Iris pigment epithelial cell (primary cell): Measurements from ENCODE around the gene SIRT2.

Experiments
- DNase-seq: peaks from one replicate; pipeline ENCODE4 v3.0.0-alpha.2; 2011; ENCODE audit warnings: low read depth

Gene SIRT2

DNA sequence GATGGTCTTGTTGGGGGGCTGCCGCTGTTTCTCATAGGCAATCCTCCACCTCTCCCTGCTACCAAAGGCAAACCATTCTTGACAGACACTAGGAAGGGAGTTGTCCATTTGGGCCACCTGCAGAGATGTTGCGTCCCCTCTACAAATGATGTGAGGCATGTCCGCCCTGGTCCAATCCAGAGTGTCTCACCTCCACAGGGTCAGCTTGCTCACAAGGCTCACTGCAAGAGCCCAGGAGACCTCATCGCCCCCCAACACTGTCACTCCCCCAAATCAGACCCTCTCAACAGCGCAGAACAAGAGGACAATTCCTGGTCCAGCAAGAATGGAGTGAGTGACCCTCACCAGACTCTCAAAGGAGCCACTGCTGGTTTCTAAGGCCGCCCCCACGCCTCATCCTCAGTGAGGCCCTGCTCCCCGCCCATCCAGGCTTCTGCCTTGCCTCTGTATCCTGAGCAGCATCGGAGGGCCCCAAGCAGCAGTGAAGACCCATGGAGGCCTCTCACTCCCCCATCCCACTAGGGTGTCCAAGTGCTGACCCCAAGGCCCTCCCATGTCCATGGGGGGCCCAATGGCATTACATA, 56.2 kb downstream of the SIRT2 start:
- no peak for DNase-seq

DNA sequence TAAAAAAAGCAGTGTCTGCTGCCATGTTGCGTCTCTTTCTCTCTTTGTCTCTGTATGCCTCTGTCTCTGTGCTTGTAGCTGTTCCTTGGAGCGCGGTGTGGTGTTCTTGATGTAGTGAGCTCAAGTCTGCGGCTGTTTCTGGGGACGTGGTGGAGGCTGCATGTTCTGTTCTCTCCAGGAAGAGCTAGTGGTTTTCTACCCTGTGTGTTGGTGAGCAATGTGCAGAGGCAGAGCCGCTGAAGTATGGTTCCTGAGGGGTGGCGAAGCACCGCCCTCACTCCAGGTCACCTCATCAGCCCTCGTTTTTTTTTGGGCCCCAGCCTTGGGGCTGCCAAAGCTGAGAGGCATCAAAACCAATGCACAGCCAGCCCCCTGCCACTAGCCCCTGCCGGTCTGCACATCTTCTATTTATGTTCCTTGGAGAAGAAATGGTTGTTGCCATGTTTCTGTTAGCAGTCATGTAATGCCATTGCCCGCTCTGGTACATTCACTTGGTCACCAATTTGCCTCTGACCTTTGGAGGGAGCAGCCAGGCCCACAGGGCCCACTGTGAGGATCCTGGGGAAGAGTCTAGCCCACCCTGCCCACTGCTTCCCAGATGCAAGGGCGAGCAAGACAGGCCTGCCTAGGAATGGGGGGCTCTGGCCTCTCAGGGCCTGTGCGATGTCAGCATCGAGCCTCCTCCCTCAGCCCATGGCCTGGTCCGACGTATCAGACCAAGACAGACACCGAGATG, 56.8 kb downstream of the SIRT2 start:
- no peak for DNase-seq

DNA sequence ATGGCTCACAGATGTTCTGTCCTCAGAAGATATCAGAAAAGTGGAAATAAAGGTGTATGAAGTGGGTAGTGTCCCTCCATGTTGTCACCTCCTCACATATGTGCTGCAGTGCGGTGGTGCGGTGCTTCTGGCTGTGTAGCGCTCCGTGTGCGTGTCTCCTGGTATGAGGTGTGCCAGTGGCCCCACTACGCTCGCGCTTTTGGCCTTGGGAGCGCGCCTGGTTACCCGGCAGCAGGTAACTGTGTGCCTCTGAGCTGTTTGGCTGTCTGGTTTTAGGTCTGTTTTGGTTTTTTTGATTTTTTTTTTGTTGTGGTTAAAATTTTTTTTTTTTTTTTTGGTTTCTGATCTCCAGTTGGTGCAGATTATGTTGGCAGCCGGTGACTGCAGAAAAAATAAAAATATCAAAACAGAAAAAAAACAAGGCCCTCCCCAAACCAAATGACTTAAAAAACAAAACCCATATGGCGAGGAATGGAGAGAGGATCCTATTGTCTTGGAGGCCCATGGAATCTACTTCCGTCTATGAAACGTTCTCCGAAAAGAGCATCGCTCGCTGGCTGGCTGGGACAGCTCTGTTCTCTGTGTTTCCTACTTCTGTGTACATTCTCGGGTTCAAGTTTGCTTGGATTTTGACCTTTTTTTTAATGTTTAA, 57.5 kb downstream of the SIRT2 start:
- no peak for DNase-seq

DNA sequence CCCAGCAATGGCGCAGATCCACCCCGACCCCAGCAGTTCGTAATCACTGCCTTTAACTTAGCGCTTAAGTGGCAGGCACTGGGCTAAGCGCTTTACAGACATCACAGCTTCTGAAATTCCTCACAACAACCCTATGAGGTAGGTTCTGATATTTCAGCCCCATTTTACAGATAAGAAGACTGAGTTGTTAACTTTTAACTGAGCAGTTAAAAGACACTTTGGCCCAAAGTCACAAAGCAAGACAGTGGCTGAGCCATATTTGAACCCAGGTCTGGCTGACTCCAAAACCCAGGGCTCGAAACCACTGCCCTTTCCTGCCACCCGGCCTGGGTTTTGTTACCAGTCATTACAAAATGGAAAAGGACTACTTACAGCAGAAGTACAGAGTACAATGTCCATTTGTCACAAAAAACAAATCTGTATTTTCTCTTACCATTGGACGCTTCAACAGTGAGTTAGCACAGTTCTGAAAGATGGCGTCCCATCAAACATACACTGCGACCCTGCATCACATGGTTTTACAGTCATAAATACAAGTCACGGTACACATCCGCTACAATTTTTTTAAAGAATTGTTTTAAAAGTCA, 58.1 kb downstream of the SIRT2 start:
- DNase-seq: no peak

DNA sequence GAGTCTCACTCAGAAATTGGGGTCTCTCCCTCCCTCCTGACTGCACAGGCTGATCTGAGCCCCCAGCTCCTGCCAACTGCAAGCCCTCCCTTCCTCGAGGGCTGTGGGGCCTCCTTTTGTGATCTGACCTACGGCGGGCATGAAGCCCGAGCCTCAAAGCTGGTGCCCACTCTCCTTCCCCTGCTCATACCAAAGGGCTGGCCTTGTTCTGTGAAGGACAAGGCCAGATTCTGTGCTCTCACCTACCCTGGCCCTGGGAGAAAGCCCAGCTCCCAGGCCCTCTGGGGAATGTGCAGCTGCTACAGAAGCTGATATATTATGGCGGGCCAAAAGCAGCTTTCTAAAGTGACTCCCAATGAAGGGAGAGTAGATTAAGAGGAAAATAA, 58.8 kb downstream of the SIRT2 start:
- DNase-seq: no peak

DNA sequence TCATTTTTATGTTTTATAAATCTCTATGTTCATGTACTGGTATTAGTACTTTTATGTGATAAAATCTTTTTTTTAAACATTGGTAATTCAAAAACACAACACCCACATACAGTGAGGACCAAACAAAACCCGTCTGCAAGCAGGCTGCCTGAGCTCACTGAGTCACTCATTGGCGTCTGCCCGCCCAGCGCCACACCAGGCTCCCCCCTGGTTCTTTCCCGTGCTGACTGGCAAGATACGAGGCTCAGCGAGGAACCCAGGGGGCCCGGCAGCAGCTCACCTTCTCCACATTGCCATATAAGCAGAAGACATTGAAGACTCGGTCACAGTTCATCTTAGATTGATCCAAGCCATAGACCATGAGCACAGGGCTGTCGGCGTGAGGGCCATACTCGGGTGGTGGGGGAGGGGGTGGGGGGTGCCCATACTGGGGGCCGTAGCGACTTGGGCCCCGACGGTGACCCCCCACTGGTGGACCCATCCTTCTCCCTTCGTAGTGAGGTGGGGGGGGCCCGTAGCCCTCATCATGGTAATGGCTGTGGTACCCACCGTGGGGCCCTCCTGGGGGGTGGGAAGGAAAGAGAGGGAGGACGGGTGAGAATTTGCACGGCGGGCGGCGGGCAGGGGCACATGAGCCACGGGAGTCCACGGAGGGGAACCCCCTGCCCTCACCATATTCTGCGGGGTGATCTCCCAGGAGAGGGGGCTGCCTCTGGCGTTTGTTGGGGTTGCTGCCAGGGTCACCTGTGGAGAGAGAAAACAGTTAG, 59.4 kb downstream of the SIRT2 start:
- no peak for DNase-seq

DNA sequence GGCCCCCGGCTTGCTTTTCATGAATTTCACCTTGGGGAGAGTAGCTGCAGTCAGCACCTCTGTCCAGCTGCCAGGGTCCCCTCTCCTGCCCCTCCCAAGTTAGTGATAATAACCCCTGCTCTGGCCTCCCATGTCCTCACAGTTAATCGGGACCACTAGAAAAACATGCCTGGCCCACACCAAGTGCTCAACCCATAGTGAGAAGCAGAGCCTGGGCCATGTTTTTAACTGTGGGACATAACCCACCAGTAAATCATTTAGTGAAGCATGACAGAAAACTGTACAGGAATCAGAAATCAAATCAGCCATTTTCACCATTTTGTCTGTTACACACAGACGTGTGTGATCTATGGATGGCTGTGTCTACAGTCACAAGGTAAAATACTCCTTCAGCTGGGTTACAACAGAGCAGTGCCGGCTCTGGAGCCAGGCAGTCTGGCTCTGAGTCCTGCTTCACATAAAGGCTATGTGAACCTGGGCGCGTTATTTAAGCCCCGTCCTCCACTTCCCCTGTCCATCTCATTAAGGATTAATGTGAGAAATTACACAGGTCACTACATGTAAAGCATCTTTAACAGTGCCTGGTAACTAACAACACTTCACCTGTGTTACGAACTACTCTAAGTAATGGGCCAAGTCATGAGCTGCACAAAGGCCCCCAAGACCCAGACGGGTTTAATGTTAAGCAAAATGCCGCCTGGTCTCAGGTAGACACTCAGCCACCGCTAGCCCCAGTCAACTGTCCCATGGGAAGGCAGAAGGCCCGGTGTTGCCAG, 60.2 kb downstream of the SIRT2 start:
- DNase-seq: no peak

DNA sequence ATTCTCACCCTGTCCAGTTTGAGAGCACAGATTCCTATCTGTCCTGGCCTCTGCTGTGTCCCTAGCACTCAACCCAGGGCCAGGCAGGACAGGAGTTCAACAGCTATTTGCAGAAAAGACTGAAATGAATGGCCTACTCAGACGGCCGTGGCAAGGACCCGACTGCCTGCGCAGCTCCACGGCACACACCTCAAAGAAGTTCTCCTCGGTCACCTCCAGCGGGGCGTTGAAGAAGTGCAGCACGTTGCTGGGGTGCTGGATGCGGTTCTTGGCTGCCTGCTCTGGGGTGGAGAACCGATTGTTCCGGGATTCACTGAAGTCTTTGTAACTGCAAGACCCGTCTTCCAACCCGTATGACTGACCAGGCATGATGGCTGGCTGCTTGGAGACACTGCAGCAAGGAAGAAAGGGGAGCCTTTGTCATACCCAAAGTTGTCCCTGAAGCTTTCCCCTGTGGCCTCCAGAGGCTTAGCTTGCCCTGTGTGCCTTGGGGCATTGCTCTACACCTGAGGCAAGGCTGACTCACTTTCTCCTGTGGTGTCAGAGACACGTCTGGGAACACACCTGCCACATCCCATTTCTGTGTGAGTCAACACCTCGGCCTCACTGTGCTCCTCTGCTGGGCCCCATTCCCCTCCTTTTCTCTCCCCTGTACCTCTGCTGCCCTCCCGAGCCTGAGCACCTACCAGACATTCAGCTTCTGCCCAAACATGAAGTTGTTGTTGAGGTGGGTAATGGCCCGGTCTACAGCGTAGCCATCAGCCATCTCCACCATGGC, 61.0 kb downstream of the SIRT2 start:
- DNase-seq: peak; percentile 25

DNA sequence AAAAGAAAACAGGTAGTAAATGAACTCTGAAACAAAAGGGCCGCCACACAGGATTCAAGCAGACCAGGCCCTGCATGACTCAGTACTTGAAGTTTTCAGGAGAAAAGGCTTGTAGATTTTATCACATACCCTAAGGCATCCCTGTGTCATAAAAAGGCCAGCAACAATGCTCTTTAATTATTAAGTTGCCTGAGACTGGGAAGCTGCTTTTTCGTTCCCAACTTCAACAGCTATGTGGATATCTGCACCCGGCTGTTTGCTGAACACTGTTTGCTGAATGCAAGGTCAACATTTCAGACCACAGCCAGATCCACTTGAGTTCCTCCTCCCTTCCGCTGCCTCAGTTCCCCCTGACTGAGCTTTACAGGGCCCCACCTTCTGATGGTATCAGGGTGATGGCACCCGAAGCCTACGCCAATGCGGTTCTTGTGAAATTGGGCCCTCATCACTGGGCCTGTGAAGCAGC, 61.7 kb downstream of the SIRT2 start:
- peak; percentile 27 for DNase-seq

DNA sequence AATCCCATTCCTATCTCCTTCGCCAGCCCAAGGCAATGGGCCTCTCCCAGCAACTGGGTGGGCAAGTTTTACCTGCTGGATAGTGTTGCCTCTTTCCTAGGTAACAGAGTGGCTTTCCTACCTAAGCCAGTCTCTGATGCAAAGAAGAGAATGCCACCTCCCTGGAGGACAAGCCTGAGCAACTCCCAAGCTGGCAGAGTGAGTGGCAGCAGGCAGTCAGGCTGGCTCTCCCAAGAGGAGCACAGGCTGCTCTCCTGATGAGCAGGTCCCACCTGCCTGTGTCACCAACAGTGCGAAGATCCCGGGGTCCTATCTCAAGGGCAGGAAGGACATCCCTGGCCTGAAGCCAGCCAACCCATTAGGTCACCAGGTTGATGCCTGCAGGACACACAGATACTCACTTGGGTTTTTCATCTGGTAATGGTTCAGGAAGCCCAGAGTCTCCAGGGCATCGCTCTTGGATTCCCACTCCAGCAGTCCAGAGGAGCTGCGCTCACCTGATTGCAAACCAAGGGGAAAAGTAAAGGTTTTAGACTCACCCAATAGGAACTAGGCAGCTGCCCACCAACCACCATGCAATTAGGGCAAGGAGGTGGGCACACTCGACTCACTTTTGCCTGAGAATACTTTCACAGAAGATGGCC, 62.3 kb downstream of the SIRT2 start:
- DNase-seq: no peak

DNA sequence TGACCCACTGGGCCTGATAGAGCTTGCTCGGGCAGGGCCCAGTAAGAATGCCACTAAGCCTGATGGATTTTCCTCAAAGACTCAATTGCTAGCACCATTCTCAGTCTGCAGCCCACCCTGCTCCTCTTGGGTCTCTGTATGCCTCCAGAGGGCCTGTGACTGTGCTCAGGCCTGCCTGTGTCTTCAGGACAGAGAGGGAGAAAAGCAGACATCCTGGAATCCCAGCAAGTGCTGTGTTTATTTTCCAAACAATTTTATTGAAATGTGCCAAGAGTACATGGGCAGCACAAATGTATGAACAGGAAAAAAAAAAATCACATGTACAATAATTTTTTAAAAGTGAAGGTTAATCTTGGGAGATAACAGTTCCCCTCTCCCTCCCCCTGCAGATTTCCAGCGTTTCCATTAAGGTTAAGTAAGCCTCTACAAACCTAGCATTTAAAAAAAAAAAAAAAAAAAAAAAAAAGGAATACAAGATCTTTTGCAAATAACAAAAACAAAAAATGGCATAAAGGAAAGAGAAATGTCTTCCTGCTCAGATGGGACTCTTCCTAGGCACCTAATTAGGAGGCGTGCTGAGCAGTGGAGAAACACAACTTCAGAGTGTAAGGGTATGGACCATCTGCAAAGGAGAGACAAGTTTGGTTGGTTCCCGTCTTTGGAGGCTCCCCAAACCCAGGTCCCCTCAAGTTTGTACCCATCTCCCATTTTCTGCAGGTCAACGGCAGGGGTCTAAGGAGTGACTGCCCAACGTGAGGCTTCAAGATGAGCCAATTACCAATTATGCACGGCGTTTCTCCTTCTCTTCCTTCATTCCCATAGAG, 63.0 kb downstream of the SIRT2 start:
- no peak for DNase-seq

DNA sequence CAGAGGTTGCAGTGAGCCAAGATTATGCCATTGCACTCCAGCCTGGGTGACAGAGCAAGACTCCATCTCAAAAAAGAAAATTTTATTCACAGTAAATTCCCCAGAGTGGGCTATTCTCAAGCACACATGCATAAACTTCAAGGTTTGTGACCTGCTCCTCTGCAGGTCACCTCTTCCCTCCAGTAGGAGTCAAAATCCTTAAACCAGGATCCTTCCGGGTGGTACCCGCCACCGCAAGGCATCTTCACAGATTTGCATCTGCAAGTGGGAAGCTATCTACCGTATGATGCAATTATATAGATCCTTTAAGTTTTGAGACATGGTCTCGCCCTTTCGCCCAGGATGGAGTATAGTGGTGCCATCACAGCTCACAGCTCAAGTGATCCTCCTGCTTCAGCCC, 64.8 kb downstream of the SIRT2 start:
- no peak for DNase-seq

DNA sequence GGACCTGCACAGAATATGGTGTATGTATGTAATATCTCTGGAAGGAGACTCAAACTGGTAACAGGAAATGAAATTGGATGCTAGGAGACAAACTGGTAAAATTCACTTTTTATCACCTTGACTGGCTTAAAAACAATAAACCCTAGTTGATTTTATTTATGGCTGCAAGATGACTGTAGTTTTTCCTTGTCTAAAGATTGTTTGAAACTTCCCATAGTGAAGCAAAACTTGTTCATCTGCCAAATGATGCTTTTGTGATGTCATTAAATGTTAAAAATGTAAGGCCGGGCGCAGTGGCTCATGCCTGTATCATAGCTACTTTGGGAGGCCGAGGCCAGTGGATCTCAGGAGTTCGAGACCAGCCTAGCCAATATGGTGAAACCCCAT, 65.3 kb downstream of the SIRT2 start:
- DNase-seq: peak; percentile 9

DNA sequence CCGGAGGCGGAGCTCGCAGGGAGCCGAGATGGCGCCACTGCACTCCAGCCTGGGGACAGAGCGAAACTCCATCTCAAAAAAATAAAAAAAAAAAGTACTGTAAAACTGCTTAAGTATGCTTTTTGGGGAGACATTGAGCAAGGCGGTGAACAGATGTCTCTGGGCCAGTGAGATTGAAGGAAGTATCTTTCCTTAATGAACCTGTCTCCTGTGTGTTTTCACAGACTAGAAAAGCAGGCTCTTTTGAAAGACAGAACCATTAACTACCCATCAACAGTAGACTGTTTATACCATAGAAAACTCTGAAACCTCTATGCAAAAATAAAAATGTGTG, 66.4 kb downstream of the SIRT2 start:
- DNase-seq: no peak

DNA sequence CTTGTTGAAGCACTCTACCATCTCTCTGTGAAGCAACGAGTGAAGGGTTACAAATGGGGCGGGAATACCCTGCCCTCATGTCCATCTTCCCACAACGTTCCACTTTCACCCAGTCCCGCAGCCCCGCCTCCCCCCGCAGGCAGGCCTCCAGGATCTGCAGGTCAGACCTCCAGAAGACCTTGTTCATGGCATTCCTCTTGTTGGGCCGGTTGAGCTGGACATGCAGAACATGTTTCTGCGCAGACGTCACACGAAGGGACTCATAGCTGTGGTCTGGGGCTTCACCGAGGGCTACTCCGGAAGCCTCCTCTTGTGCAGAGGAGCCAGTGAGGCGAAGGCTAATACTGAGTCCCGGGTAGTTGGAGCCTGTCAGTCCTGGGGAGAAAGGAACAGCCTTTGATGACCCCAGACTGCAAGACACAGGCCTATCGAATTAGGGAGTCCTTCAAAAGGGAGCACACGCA, 68.2 kb downstream of the SIRT2 start:
- DNase-seq: peak; percentile 99

DNA sequence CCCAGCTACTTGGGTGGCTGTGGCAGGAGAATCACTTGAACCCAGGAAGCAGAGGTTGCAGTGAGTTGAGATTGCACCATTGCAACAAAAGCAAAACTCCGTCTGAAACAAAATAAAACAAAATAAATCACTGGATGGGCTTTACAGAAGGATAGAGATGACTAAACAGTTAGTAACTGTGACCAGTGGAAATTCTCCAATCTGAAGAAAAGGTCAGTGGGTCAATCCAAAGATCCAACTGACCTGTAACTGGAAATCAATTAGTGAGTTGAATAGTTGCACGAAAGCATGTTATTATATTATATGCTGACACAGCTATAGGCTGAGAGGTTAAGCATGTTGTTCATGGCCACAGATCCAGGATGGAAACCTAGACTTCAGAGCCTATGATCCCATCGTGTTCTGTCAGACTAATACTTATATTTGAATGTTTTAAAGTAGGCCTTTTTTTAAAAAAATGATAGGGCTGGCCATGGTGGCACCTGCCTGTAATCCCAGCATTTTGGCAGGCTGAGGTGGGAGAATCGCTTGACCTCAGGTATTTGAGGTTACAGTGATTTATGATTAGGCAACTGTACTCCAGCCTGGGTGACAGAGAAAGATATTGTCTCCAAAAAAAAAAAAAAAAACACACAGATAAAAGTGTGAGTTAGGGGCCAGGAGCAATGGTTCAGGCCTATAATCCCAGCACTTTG, 69.2 kb downstream of the SIRT2 start:
- DNase-seq: peak; percentile 67

DNA sequence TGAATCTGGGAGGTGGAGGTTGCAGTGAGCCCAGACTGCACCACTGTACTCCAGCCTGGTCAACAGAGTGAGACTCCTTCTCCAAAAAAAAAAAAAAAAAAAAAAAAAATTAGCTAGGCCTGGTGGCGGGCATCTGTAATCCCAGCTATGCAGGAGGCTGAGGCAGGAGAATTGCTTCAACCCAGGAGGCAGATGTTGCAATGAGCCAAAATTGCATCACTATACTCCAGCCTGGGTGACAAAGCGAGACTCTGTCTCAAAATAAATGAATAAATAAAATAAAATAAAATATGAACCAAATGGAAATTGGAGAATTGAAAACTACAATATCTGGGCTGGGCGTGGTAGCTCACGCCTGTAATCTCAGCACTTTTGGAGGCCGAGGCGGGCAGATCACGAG, 70.2 kb downstream of the SIRT2 start:
- peak; percentile 81 for DNase-seq
